Liver (tissue), 9 donors: ENCODE measurements around the gene PSMA1. TPM values are rescaled to one million over a fixed set of nuclear protein-coding genes. Genes with fewer than 3 reads are reported as not detected.

Source experiments
- DNase-seq: peaks from one replicate; pipeline ENCODE4 v3.0.0-alpha.2; 2017; ENCODE audit warnings: low spot score
- H3K27ac ChIP-seq, 2 donors: one replicate each; pipeline ENCODE4 v1.7.0; 2013; ENCODE audit warnings: inconsistent platforms in 2 of 2, low read length in 2 of 2, control low read depth in 1 of 2, low read depth in 1 of 2, mild to moderate bottlenecking in 1 of 2
- H3K27me3 ChIP-seq, 4 donors: one replicate each; pipeline versions ENCODE4 v1.6.1 to v1.7.0; 2013; ENCODE audit warnings: low read length in 3 of 4, inconsistent platforms in 1 of 4, mild to moderate bottlenecking in 1 of 4, moderate library complexity in 1 of 4; ENCODE audit not compliant: control insufficient read depth in 4 of 4, insufficient read depth in 4 of 4
- H3K36me3 ChIP-seq, 4 donors: one replicate each; pipeline versions ENCODE4 v1.6.1 to v1.7.0; 2013; ENCODE audit warnings: low read length in 3 of 4, mild to moderate bottlenecking in 3 of 4, low read depth in 1 of 4, moderate library complexity in 1 of 4; ENCODE audit not compliant: control insufficient read depth in 4 of 4, insufficient read depth in 3 of 4
- H3K4me1 ChIP-seq, 4 donors: one replicate each; pipeline versions ENCODE4 v1.6.1 to v1.7.0; 2013; ENCODE audit warnings: low read length in 3 of 4, mild to moderate bottlenecking in 3 of 4, moderate library complexity in 1 of 4; ENCODE audit not compliant: control insufficient read depth in 4 of 4, insufficient read depth in 4 of 4
- H3K4me3 ChIP-seq, 3 donors: one replicate each; pipeline versions ENCODE4 v1.6.1 to v1.7.0; 2013; ENCODE audit warnings: low read length in 3 of 3, control low read depth in 1 of 3, low read depth in 1 of 3, mild to moderate bottlenecking in 1 of 3
- H3K9ac ChIP-seq, 2 donors: one replicate each; pipeline ENCODE4 v1.7.0; 2013; ENCODE audit warnings: low read length in 2 of 2, mild to moderate bottlenecking in 2 of 2, moderate library complexity in 2 of 2, control low read depth in 1 of 2, low read depth in 1 of 2
- H3K9me3 ChIP-seq, 4 donors: one replicate each; pipeline versions ENCODE4 v1.6.1 to v1.7.0; 2013; ENCODE audit warnings: low read length in 3 of 4; ENCODE audit not compliant: control insufficient read depth in 4 of 4
- EGR1 ChIP-seq, 2 donors: IDR thresholded peaks; 2 replicates each; pipeline ENCODE4 v1.6.1; 2016 to 2018; ENCODE audit warnings: antibody characterized with exemption in 2 of 2, low read depth in 2 of 2
- FOXA1 ChIP-seq: IDR thresholded peaks from 2 replicates; pipeline ENCODE4 v1.6.1; 2016; ENCODE audit warnings: antibody characterized with exemption
- FOXA2 ChIP-seq: IDR thresholded peaks from 2 replicates; pipeline ENCODE4 v1.6.1; 2016; ENCODE audit warnings: antibody characterized with exemption
- GABPA ChIP-seq, 2 donors: IDR thresholded peaks in 1 of 2; conservative IDR thresholded peaks in 1 of 2; 2 replicates each; pipeline ENCODE4 v1.6.1; 2016; ENCODE audit warnings: antibody characterized with exemption in 2 of 2, mild to moderate bottlenecking in 1 of 2, moderate library complexity in 1 of 2
- HNF4G ChIP-seq: IDR thresholded peaks from 2 replicates; pipeline ENCODE4 v1.6.1; 2016; ENCODE audit warnings: antibody characterized with exemption
- JUND ChIP-seq, 2 donors: IDR thresholded peaks; 2 replicates each; pipeline ENCODE4 v1.6.1; 2016; ENCODE audit warnings: antibody characterized with exemption in 2 of 2
- MAX ChIP-seq: IDR thresholded peaks from 2 replicates; pipeline ENCODE4 v1.6.1; 2016; ENCODE audit warnings: antibody characterized with exemption
- RAD21 ChIP-seq, 2 donors: IDR thresholded peaks; 2 replicates each; pipeline ENCODE4 v1.6.1; 2016; ENCODE audit warnings: antibody characterized with exemption in 2 of 2, mild to moderate bottlenecking in 2 of 2
- RXRA ChIP-seq, 2 donors: IDR thresholded peaks; 2 replicates each; pipeline ENCODE4 v1.6.1; 2017 to 2018; ENCODE audit warnings: antibody characterized with exemption in 2 of 2, mild to moderate bottlenecking in 1 of 2
- TAF1 ChIP-seq: conservative IDR thresholded peaks from 2 replicates; pipeline ENCODE4 v1.6.1; 2016; ENCODE audit warnings: antibody characterized with exemption, mild to moderate bottlenecking
- YY1 ChIP-seq: IDR thresholded peaks from 2 replicates; pipeline ENCODE4 v1.6.1; 2016; ENCODE audit warnings: antibody characterized with exemption, mild to moderate bottlenecking
- ZBTB33 ChIP-seq: IDR thresholded peaks from 2 replicates; pipeline ENCODE4 v1.6.1; 2016; ENCODE audit warnings: antibody characterized with exemption
- WGBS: extraction: QIAGEN DNeasy Blood & Tissue Kit; methylation state at CpG from one replicate; pipeline ENCODE4 v1.1.7; 2013; 5-methylcytosine and 5-hydroxymethylcytosine counted together
- polyA plus RNA-seq, 2 donors: library from polyadenylated mRNA; stranded (reverse) in 1 of 2; unstranded in 1 of 2; fragments of 200-250 nt in 1 of 2; fragments of >200 nt in 1 of 2; fragmentation: Nextera tagmentation in 1 of 2; extraction: Ambion mirVana in 1 of 2; gene quantifications; one replicate each; pipeline versions ENCODE4 v1.2.1 to v1.2.3, GENCODE V29; 2013 to 2015
- total RNA-seq, 2 donors: library from RNA; depleted of rRNA; stranded (reverse); fragments of >200 nt; gene quantifications; one replicate each; pipeline ENCODE4 v1.2.3, GENCODE V29; 2014
- TF ChIP-seq, protein P1 (sequence below): fragments of 150-350 bp; IDR thresholded peaks from 2 replicates; pipeline ENCODE4 v1.5.1; 2017; ENCODE audit warnings: improper control_type of control experiment, low read depth, low read length; ENCODE audit not compliant: missing input control
- donor health status: healthy.
- donor health status: healthy.
- donor health status: healthy.
- donor health status: healthy.
- donor health status: healthy.

Gene PSMA1
- total and polyA plus RNA-seq, 4 donors = 76.5 to 191 (median 84.7) TPM

DNA sequence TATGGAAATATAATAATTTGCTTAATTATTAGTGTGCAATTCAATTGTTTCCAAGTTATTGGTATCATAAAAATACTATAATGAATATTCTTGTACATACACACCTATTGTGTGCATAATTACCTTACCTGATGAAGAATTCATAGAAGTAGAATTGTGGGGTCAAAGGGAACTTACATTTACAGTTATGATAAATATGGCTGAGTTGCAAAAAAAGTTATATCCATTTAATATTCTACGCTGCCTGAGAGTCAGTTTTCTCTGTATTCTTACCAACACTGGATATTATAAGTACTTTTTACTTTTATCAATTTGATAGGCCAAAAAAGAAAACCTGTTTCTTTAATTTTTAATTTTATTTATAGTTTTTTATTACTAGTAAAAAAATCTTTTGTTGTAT lies 2.1 kb upstream of the PSMA1 start:
- Histone ChIP-seq H3K27me3 (no peaks in the 10 kb centered on the region), H3K4me3 (no peak overlapping the region), H3K9ac (no peak overlapping the region), H3K9me3 (no peaks in the 10 kb centered on the region), H3K36me3 (peaks cover 0 to under 1% (median under 1%) of the 10 kb centered on the region in 4 donors), H3K4me1 (peaks cover 0 to 16% (median 8%) of the 10 kb centered on the region in 4 donors), H3K27ac (no peak overlapping the region)
- TF ChIP-seq EGR1 (IDR thresholded peaks at IDR 0.05; ENCODE audit: low read depth in 2 of 2) = no peak
- TF ChIP-seq GABPA (IDR thresholded peaks at IDR 0.05 in 1 of 2, conservative IDR thresholded peaks at IDR 0.05 in 1 of 2) = no peak
- no peak for TF ChIP-seq RXRA (IDR thresholded peaks at IDR 0.05)
- no peak for TF ChIP-seq FOXA2
- TF ChIP-seq MAX = no peak
- TF ChIP-seq, protein P1, sequence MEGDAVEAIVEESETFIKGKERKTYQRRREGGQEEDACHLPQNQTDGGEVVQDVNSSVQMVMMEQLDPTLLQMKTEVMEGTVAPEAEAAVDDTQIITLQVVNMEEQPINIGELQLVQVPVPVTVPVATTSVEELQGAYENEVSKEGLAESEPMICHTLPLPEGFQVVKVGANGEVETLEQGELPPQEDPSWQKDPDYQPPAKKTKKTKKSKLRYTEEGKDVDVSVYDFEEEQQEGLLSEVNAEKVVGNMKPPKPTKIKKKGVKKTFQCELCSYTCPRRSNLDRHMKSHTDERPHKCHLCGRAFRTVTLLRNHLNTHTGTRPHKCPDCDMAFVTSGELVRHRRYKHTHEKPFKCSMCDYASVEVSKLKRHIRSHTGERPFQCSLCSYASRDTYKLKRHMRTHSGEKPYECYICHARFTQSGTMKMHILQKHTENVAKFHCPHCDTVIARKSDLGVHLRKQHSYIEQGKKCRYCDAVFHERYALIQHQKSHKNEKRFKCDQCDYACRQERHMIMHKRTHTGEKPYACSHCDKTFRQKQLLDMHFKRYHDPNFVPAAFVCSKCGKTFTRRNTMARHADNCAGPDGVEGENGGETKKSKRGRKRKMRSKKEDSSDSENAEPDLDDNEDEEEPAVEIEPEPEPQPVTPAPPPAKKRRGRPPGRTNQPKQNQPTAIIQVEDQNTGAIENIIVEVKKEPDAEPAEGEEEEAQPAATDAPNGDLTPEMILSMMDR = no peak
- TF ChIP-seq YY1 = no peak
- TF ChIP-seq ZBTB33 = no peak
- TF ChIP-seq TAF1 = no peak
- no peak for DNase-seq
- 97% methylated on average over 1 of the region's 1 CpG for WGBS

DNA sequence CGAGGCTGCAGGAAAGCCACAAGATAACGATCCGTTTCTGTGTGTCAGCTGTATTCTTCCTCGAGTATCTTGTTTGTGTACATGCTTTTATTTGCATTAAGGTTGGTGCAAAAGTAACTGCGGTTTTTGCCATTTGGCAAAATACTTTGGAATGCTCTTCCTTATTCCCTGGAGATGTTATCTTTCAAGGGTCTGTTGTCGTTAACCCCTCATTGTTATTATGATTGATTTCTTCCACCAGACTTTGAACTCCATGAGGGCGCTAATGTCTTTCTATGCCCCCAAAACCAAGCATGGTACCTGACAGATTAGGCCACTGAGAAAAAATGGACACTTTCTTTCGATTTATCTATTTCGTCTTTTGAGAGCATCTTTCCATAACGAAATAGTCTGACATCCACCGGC lies 563 bp upstream of the PSMA1 start:
- TF ChIP-seq HNF4G (no peak), FOXA1 (no peak), GABPA (IDR thresholded peaks at IDR 0.05 in 1 of 2, conservative IDR thresholded peaks at IDR 0.05 in 1 of 2) (no peak), RAD21 (IDR thresholded peaks at IDR 0.05) (no peak), JUND (IDR thresholded peaks at IDR 0.05) (no peak), YY1 (no peak), TAF1 (no peak)
- TF ChIP-seq, protein P1 = no peak
- 14% methylated on average over 11 of the region's 11 CpGs for WGBS

More for the DNA sequence above, 563 bp upstream of the PSMA1 start:
- peak overlapping the region; percentile 57 to 96 for H3K9ac ChIP-seq
- H3K4me1 ChIP-seq = peaks cover 0 to 16% (median 8%) of the 10 kb centered on the region in 4 donors
- DNase-seq = no peak
- H3K9me3 ChIP-seq = no peaks in the 10 kb centered on the region
- H3K4me3 ChIP-seq = peak overlapping the region; percentile 63 to 96 (median 93)
- no peaks in the 10 kb centered on the region for H3K27me3 ChIP-seq
- H3K36me3 ChIP-seq = peaks cover 3 to 9% (median 5%) of the 10 kb centered on the region in 4 donors
- H3K27ac ChIP-seq = peak overlapping the region; percentile 88 to 90
